HPDE6-E6E7 (cell line): ENCODE results near the gene LARGE1.

Source experiments
- DNase-seq: peaks from one replicate; pipeline ENCODE4 v3.0.0; 2011; ENCODE audit warnings: missing footprints; ENCODE audit errors: extremely low spot score

The LARGE1 gene

GRCh38 chr22:33920197-33920540 is at the start of gene LARGE1:
Gene LARGE1, minus strand, starts transcription at chr22:33920476.
- DNase-seq: no peak

DNA sequence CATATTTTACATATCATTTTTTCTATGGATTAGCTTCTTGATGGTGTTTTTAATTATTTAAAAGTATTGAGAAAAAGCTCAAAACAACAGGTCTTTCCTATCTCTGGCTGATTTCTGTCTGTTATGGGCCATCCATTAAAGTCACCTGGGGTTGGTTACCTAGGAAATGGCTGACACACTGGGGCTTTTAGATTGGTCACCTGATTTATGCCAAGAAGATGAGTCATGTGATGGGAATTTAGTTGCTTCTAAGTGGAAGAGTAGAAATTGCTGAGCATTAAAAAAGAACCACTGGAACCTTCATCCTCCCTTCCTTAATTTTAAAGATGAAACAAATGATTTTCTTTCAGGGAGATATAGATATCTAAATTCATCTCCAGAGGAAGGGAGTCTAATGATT is 48.8 kb upstream of the LARGE1 start:
- DNase-seq: no peak

DNA sequence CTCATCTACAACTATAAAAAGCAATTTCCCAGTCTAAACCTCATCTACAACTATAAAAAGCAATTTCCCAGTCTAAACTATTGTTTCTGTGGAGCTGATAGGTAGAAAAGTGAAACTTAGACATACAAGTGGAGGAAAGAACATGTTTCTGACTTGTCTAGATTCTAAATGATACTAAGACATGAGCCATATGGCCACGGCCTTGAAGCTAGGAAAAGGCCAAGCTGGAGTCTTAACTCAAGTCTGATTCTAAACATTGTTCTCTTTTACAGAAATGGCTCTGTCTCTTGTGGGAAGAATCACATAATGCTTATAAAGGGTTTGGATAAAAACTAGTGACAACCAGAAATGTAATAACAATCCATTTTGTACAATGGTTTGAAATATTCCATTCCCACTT is 43.8 kb upstream of the LARGE1 start:
- DNase-seq: no peak

DNA sequence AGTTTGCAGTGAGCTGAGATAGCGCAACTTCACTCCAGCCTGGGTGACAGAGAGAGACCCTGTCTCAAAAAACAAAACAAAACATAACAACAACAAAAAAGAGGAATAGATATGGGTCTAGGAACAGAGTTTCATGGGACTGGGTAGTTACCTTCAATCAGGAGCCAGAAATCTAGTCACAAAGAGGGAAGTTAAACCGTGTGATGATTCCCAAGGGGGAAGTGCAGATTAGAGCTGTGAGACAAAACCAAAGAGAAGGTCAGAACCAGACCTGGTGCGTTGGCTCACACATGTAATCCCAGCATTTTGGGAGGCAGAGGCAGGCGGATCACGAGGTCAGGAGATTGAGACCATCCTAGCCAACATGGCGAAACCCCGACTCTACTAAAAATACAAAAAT is 42.1 kb upstream of the LARGE1 start:
- DNase-seq: no peak

DNA sequence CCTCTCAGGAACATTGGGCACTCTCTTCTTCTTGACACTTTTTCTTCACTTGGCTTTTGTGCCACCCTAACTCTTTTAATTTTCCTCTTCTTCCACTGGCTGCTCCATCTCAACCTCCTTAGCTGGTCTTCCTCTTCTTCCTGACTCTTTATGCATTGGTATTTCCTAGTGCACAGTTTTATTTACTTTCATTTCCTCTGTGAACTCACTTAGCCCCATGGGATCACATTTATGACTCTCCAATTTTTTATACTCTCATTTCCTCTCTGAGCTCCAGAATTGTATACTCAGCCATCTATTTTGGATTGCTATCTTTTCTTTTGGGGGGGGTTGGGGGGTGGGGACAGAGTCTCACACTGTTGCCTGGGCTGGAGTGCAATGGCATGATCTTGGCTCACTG is 38.5 kb upstream of the LARGE1 start:
- DNase-seq: no peak

DNA sequence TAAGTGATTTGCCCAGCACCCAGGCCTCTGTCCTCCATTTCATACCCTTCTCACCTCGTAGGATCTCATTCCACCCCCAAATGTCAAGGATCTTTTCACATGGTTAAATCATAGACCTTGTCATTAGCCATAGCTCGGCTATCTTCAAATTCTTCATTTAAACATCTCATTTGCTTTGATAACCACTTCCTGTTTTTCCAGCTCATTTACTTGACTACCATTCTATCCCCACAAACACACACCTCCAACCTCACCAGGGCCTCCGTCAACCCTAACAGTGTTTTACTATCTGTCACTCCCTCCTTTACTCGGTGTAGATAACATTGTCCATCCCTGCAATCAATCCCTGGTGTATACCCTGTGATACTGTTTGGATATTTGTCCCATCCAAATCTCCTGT is 36.8 kb upstream of the LARGE1 start:
- DNase-seq: no peak

- DNase-seq: no peak
Observed at GRCh38 chr22:33952776-33953175, 32.5 kb upstream of the LARGE1 start.

DNA sequence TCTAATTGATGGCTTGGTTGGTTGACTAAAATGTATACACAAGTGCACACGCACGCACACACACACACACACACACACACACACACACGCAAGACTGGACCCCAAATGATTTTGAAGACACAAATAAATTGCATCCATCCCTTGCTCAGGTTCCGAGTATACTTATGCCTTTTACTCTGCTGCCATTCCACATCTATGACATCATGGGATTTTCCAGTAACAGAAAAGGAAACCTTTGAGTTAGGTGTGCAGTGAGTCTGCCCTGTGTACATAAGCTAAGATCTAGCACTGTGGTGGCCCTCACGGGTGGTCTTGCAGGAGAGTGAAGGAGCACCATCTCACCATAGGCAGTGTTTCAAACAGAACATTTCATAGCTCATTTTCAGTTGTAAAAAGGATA is 20.5 kb upstream of the LARGE1 start:
- DNase-seq: no peak

DNA sequence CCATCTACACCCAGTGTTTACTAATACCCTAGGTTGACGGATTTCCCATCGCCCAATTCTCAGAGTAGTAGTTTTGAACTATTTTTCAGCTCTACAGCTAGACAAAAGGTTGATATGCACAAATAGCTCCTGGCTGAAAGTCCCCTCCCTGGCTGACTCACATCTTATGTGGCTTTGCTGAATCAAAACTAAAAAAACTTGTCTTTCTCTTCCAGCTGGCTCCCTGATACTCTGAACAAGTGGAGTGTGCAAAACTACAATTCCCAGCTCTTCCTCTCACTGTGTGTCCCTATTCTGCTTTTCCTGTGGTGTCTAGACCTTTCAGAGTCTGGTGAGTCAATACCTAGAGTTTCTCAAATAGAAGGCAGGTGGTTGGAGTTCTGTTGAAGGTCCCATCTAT is 12.7 kb upstream of the LARGE1 start:
- DNase-seq: no peak

DNA sequence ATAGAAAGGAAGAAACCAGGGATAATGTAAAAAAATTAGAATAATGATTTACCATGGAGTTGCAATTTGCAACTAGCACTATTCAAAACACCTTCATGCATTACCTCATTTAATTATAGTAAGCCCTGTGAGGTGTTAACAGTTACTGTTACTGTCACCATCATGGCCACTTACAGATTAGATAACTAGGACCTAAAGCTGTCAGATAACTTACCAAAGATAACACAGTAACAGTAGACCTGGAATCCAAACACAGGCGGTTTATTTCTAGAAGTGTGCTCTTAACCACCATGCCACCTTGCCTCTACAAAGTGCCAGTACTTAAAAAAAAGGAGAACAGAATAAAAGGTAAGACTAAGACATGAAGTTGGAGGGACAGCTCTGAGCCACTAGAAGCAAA is 11.1 kb upstream of the LARGE1 start:
- DNase-seq: no peak

DNA sequence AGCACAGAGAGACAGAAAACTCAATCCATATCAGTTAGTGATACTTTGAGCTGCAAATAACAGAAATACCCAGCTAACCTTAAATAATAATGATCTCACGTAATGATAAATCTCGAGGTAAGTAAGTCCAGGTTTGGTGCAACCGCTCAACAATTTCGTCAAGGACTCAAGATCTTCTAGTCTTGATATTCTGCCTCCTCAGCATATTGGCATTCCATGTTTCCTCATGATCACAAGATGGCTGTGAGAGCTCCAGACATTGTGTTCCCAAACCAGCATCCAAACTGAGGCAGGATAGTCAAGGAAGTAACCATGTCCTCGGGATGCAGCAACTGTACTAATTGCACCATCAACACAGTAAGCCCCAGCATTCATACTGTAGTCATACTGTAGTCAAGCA is 7.5 kb upstream of the LARGE1 start:
- DNase-seq: no peak

DNA sequence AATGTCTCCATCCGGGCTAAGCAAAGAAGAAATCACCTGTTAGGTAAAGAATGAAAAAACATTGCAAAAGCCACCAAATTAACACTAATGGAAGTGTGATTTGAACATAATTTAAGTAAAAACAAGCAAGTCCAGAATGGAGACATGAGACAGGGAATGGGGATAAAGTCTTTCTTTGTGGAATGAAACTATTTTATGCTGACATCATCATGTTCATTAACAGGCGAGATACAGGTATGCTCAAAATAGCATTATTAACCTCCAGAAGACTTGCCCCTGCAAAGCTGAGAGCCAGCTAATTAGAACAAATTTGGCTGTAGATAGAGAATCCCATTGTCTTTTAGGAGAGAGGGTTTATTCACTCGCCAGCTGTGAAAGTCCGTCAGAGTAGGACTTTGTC is 4.9 kb upstream of the LARGE1 start:
- DNase-seq: no peak

- no peak for DNase-seq
Observed at GRCh38 chr22:33923660-33924246, 3.5 kb upstream of the LARGE1 start.

GRCh38 chr22:33923033-33923432 is 2.8 kb upstream of the LARGE1 start:
- DNase-seq: no peak

- DNase-seq: no peak
Observed at GRCh38 chr22:33922349-33922681, 2.0 kb upstream of the LARGE1 start.

- no peak for DNase-seq
Observed at GRCh38 chr22:33921525-33922348, 1.5 kb upstream of the LARGE1 start.

- no peak for DNase-seq
Observed at GRCh38 chr22:33920927-33921524, 750 bp upstream of the LARGE1 start.

DNA sequence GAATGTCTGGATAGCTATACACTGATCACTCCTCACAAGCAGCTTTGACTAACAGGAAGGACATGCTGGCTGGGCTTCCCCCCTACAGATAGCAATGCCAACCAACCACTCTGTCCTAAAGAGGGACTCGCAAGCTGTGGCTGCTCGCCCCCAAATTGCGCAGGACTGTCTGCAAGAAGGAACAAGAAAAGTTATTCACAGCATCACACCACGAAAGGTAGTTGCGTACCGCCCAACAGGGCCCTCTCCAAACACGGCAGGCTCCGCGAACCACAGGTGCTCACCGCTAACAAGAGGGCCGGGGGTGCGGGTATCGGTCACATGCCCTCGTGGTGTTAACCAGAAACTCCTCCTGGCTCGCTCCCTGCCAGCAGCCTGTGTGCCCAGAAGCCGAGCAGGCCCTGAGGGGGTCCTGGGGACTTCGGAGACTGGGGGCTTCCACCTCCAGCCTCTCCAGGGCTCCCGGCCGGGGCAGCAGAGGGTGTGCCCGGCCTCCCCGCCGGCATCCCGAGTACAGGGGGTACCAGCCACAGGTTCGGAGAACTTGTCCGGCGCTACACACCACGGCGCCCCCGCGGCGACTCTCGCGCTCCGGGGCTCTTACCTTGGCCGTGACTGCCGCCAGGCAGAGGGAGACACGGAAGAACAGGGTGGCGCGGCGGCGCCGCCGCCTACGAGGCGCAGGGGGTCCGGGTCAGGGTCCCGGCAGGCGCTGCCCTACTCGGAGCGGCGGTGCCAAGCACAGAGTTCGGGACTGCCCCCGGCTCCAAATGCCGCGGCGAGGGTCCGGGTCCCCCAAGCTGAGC is 682 bp downstream of the LARGE1 start:
- DNase-seq: no peak

- DNase-seq: no peak
Observed at GRCh38 chr22:33918676-33919365, 1.5 kb downstream of the LARGE1 start.

DNA sequence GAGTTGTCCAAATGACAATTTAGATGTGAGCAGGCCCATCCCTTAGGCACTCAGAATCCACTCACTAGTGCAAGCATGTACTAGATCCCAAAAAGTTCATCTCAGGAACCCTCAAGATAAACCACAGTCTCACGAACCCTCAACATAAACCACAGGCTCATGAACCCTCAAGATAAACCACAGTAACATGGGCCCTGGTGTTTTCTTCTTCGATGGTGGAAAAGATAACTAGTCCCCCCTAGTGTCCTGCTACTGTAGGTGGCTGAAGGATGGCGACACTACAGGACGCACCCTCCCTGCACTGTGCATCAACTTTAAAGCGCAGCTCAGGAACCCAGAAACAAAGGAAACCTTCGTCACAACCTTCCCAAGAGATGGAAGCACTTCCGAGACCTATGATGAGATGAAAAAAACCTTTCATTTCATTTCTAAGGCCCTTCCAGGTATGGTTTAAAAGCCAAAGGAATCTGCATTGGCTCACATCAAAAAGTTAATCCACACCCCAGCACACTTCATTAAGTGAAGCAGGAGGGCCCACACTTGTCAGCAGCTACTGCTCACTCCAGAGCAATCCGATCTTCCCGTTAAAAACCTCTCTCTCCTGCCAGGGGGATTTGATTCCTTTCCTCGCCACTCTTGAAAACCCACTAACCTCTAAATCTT is 2.4 kb downstream of the LARGE1 start:
- DNase-seq: no peak

DNA sequence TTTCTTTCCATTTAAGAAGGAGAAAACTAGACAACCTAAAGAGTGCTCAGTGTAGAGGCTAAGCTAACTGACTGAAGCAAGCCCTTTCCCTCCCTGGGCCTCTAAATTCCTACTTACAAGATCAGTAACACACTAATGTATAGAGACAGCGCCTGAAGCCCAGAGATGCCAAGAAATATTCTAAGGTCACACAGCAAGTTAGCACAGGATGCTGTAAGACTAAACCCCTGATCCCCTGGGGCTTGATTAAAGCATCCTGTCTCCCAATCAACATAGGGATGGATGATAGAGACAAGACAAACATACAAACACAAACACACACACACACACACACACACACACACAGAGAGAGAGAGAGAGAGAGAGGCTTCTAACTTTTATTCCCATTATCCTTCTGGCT is 5.6 kb downstream of the LARGE1 start:
- no peak for DNase-seq

DNA sequence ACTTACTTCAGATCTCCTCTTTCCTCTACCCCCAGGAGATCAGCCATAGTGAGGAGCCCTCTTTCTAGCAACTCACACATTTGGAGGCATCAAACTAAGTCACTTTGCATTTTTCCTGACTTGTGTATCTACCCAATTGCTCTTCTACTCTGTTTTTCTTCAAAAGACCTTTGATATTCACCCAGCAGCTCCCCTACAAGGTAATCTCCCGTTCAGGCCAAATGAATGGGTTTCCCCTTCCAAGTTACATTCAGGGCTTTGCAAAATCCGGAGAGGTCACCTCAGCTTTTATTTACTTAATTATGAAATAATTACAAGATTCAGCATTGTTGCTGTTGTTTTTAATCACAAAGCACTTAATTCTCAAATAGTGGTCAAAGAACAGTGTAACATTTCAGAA is 6.1 kb downstream of the LARGE1 start:
- no peak for DNase-seq
